Activated CD4-positive, alpha-beta T cell treated with anti-CD3 and anti-CD28 coated beads, Interleukin-2, amount 50 U/mL, for 4 hours (primary cell): ENCODE results near the gene MAP1LC3A.

Source experiments
- DNase-seq, 2 experiments: peaks; one replicate each; pipeline ENCODE4 v3.0.0-alpha.2; 2020

Gene MAP1LC3A

GRCh38 chr20:34578521-34578920 is 20.0 kb downstream of the MAP1LC3A start:
- no peak for DNase-seq

- DNase-seq = no peak
These were observed 20.9 kb downstream of the MAP1LC3A start for GRCh38 chr20:34579191-34579978.

- no peak for DNase-seq
These were observed 21.7 kb downstream of the MAP1LC3A start for GRCh38 chr20:34579979-34580940.

- no peak for DNase-seq
These were observed 23.0 kb downstream of the MAP1LC3A start for GRCh38 chr20:34581341-34582184.

- DNase-seq = no peak
These were observed 23.7 kb downstream of the MAP1LC3A start for GRCh38 chr20:34582221-34582620.

- DNase-seq = no peak
These were observed 24.4 kb downstream of the MAP1LC3A start for GRCh38 chr20:34582911-34583310.

- DNase-seq = no peak
These were observed 25.0 kb downstream of the MAP1LC3A start for GRCh38 chr20:34583544-34583943.

- no peak for DNase-seq
These were observed 26.5 kb downstream of the MAP1LC3A start for GRCh38 chr20:34585019-34585418.

GRCh38 chr20:34586488-34587163 is 28.1 kb downstream of the MAP1LC3A start:
- DNase-seq = no peak

- DNase-seq = no peak
These were observed 37.1 kb downstream of the MAP1LC3A start for GRCh38 chr20:34595377-34596184.

- no peak for DNase-seq
These were observed 42.6 kb downstream of the MAP1LC3A start for GRCh38 chr20:34600892-34601653.

GRCh38 chr20:34604980-34605788 is 46.7 kb downstream of the MAP1LC3A start:
- no peak for DNase-seq

- DNase-seq = no peak
These were observed 48.5 kb downstream of the MAP1LC3A start for GRCh38 chr20:34607066-34607465.
